NAMALWA (cell line): ENCODE results near the gene CEP192.
"Not testable (repeated sequence)": the region's sequence is repeated elsewhere in the genome, so short reads cannot be mapped to it uniquely, and the experiment has no call there.

ENCODE experiments used
- DNase-seq: peaks from one replicate; pipeline ENCODE4 v3.0.0-alpha.2; 2015; ENCODE audit warnings: low spot score

Gene CEP192

GRCh38 chr18:12990967-12991820 is at the start of gene CEP192:
CEP192 (plus strand) TSS chr18:12991362; CDS start chr18:12999425, 8,063 bp downstream.
- DNase-seq = peak; percentile 99

GRCh38 chr18:12943215-12943614 is 47.9 kb upstream of the CEP192 start:
- no peak for DNase-seq

- DNase-seq = no peak
Measured at GRCh38 chr18:12944709-12945108, 46.5 kb upstream of the CEP192 start.

GRCh38 chr18:12946549-12947284 is 44.4 kb upstream of the CEP192 start:
- peak; percentile 46 for DNase-seq

GRCh38 chr18:12947285-12948049 is 43.7 kb upstream of the CEP192 start, which contains the start of gene SEH1L:
SEH1L (plus strand) TSS chr18:12948011; CDS start chr18:12948122, 111 bp downstream.
- peak; percentile 94 for DNase-seq

GRCh38 chr18:12948050-12948804 is 42.9 kb upstream of the CEP192 start:
- peak; percentile 94 for DNase-seq

GRCh38 chr18:12958478-12958877 is 32.7 kb upstream of the CEP192 start:
- DNase-seq = no peak

- no peak for DNase-seq
Measured at GRCh38 chr18:12960395-12960794, 30.8 kb upstream of the CEP192 start.

GRCh38 chr18:12960853-12961397 is 30.2 kb upstream of the CEP192 start:
- no peak for DNase-seq

- DNase-seq = no peak
Measured at GRCh38 chr18:12963069-12963468, 28.1 kb upstream of the CEP192 start.

GRCh38 chr18:12968115-12968514 is 23.0 kb upstream of the CEP192 start:
- DNase-seq = no peak

- no peak for DNase-seq
Measured at GRCh38 chr18:12968619-12969018, 22.5 kb upstream of the CEP192 start.

GRCh38 chr18:12973562-12974213 is 17.5 kb upstream of the CEP192 start:
- DNase-seq = no peak

GRCh38 chr18:12975488-12975887 is 15.7 kb upstream of the CEP192 start:
- no peak for DNase-seq

GRCh38 chr18:12976305-12976704 is 14.9 kb upstream of the CEP192 start:
- DNase-seq = no peak

GRCh38 chr18:12980065-12980464 is 11.1 kb upstream of the CEP192 start:
- DNase-seq = not testable (repeated sequence)

- no peak for DNase-seq
Measured at GRCh38 chr18:12989397-12990122, 1.6 kb upstream of the CEP192 start.

GRCh38 chr18:12990123-12990475 is 1.1 kb upstream of the CEP192 start:
- no peak for DNase-seq

- no peak for DNase-seq
Measured at GRCh38 chr18:12990641-12990966, 558 bp upstream of the CEP192 start.

- no peak for DNase-seq
Measured at GRCh38 chr18:12991821-12992179, 638 bp downstream of the CEP192 start.
